ENCODE data around the gene GRK5.

DNA sequence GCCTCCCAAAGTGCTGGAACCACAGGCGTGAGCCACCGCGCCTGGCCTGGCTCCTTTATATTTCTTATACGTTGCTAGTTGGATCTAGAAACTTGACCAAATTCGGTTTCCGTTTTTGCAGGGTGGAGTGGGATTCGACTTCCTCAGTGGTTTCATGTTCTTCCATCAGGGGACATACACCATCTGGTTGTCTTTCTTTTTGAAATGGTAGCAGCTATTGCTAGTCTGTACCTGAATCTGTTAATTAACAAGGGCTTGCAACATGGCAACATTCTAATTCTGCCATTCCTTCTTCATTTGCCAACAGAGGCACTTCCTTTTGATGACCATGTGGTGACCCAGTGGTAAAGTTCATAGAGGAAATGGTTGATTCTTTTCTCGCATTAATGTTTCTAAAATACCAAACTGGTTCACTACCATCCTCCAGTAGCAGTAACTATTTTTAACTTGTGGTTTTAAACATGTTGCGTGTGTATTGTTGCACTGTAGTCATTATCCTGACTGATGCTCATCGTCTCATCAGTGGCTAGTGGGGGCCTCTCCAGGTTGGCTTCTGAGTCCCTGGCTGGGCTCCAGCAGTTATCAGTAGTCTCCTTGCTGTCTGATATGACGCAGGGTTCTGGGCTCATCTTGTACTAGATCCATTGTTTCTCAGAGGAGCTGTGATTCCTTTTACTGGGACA is 175.9 kb downstream of the GRK5 start:
- TF ChIP-seq, protein P1, sequence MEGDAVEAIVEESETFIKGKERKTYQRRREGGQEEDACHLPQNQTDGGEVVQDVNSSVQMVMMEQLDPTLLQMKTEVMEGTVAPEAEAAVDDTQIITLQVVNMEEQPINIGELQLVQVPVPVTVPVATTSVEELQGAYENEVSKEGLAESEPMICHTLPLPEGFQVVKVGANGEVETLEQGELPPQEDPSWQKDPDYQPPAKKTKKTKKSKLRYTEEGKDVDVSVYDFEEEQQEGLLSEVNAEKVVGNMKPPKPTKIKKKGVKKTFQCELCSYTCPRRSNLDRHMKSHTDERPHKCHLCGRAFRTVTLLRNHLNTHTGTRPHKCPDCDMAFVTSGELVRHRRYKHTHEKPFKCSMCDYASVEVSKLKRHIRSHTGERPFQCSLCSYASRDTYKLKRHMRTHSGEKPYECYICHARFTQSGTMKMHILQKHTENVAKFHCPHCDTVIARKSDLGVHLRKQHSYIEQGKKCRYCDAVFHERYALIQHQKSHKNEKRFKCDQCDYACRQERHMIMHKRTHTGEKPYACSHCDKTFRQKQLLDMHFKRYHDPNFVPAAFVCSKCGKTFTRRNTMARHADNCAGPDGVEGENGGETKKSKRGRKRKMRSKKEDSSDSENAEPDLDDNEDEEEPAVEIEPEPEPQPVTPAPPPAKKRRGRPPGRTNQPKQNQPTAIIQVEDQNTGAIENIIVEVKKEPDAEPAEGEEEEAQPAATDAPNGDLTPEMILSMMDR (IDR thresholded peaks at IDR 0.05) = no peak
- no peak for TF ChIP-seq POLR2A (IDR thresholded peaks at IDR 0.05)
